Osteocyte (in vitro differentiated cells): ENCODE measurements around the gene FAHD1. TPM values are rescaled to one million over a fixed set of nuclear protein-coding genes. Genes with fewer than 3 reads are reported as not detected.
"Not testable (repeated sequence)": the region's sequence is repeated elsewhere in the genome, so short reads cannot be mapped to it uniquely, and the experiment has no call there.

Experiments used
- DNase-seq: peaks from one replicate; pipeline ENCODE4 v3.0.0; 2021; ENCODE audit warnings: mixed read lengths; ENCODE audit not compliant: unreplicated experiment; ENCODE audit errors: extremely low spot score
- H3K27ac Mint-ChIP-seq: one replicate; pipeline ENCODE4 v1.8.0; 2021; ENCODE audit warnings: mild to moderate bottlenecking, mixed read lengths; ENCODE audit not compliant: unreplicated experiment
- H3K27me3 Mint-ChIP-seq: one replicate; pipeline ENCODE4 v1.8.0; 2021; ENCODE audit warnings: mixed read lengths; ENCODE audit not compliant: unreplicated experiment
- H3K36me3 Mint-ChIP-seq: one replicate; pipeline ENCODE4 v1.8.0; 2021; ENCODE audit warnings: mixed read lengths; ENCODE audit not compliant: unreplicated experiment
- H3K4me1 Mint-ChIP-seq: one replicate; pipeline ENCODE4 v1.8.0; 2021; ENCODE audit warnings: mixed read lengths; ENCODE audit not compliant: unreplicated experiment
- H3K4me3 Mint-ChIP-seq: one replicate; pipeline ENCODE4 v1.8.0; 2021; ENCODE audit warnings: mild to moderate bottlenecking, moderate library complexity, mixed read lengths; ENCODE audit not compliant: unreplicated experiment
- H3K9me3 Mint-ChIP-seq: one replicate; pipeline ENCODE4 v1.8.0; 2021; ENCODE audit warnings: mixed read lengths; ENCODE audit not compliant: unreplicated experiment
- CTCF ChIP-seq: fragments of 200-600 bp; sonication (generic); IDR thresholded peaks from 2 replicates; pipeline ENCODE4 v1.5.0; 2021; ENCODE audit warnings: antibody characterized with exemption, mild to moderate bottlenecking, moderate library complexity
- total RNA-seq: library from RNA; stranded (reverse); gene quantifications from 2 replicates; pipeline ENCODE4 v1.2.1, GENCODE V29; 2021

The FAHD1 gene
- total RNA-seq, 1 donor from 2014 or later, result 25.9 TPM

GRCh38 chr16:1792836-1793577 lies 34.0 kb upstream of the FAHD1 start:
- no peak for TF ChIP-seq CTCF
- H3K9me3 Mint-ChIP-seq, result no peaks in the 10 kb centered on the region
- no peaks in the 10 kb centered on the region for H3K27me3 Mint-ChIP-seq
- no peaks in the 10 kb centered on the region for H3K4me1 Mint-ChIP-seq
- H3K4me3 Mint-ChIP-seq, result no peak overlapping the region
- peaks cover 7% of the 10 kb centered on the region for H3K36me3 Mint-ChIP-seq
- H3K27ac Mint-ChIP-seq, result no peak overlapping the region
- peak; percentile 82 for DNase-seq

GRCh38 chr16:1793578-1794220 lies 33.3 kb upstream of the FAHD1 start, which contains the start of gene IGFALS:
Gene IGFALS, minus strand, starts transcription at chr16:1793705. Its CDS starts 53 bp downstream, at chr16:1793652.
- Mint-ChIP-seq H3K27ac (no peak within 1 kb of the TSS), H3K4me3 (no peak within 1 kb of the TSS), H3K4me1 (no peaks in the 10 kb centered on the region), H3K36me3 (peaks cover 7% of the 10 kb centered on the region), H3K9me3 (no peaks in the 10 kb centered on the region), H3K27me3 (no peaks in the 10 kb centered on the region)
- DNase-seq, result peak; percentile 84
- no peak for TF ChIP-seq CTCF

- Mint-ChIP-seq H3K27ac (no peak overlapping the region), H3K4me3 (no peak overlapping the region), H3K27me3 (no peaks in the 10 kb centered on the region), H3K9me3 (peaks cover 4% of the 10 kb centered on the region), H3K4me1 (no peaks in the 10 kb centered on the region), H3K36me3 (peaks cover 4% of the 10 kb centered on the region)
- no peak for DNase-seq
- no peak for TF ChIP-seq CTCF
These were observed 32.7 kb upstream of the FAHD1 start for GRCh38 chr16:1794221-1794871.

GRCh38 chr16:1794908-1795666 lies 31.9 kb upstream of the FAHD1 start:
- Mint-ChIP-seq H3K9me3 (peaks cover 4% of the 10 kb centered on the region), H3K27me3 (no peaks in the 10 kb centered on the region), H3K4me3 (no peak overlapping the region), H3K36me3 (peaks cover 4% of the 10 kb centered on the region), H3K4me1 (no peaks in the 10 kb centered on the region), H3K27ac (no peak overlapping the region)
- DNase-seq, result no peak
- TF ChIP-seq CTCF, result no peak

GRCh38 chr16:1799263-1799662 lies 27.7 kb upstream of the FAHD1 start:
- H3K36me3 Mint-ChIP-seq, H3K4me3 Mint-ChIP-seq, H3K9me3 Mint-ChIP-seq, H3K4me1 Mint-ChIP-seq, H3K27me3 Mint-ChIP-seq, DNase-seq, H3K27ac Mint-ChIP-seq: not testable (repeated sequence)
